Thyroid gland (tissue), 4 donors: Measurements from ENCODE around the gene DUOX1. TPM values are rescaled to one million over a fixed set of nuclear protein-coding genes. Genes with fewer than 3 reads are reported as not detected.
"Not testable (repeated sequence)": the region's sequence is repeated elsewhere in the genome, so short reads cannot be mapped to it uniquely, and the experiment has no call there.

Source experiments
- DNase-seq, 2 donors: peaks; one replicate each; pipeline ENCODE4 v3.0.0-alpha.2; 2019
- H3K27ac ChIP-seq, 3 donors: fragments of 200-600 bp; sonication (generic); 1 replicate in 2 of 3; 2 replicates in 1 of 3; pipeline ENCODE4 v1.5.1; 2016 to 2019; ENCODE audit warnings: mild to moderate bottlenecking in 1 of 3, moderate library complexity in 1 of 3
- H3K27me3 ChIP-seq: fragments of 200-600 bp; sonication (generic); one replicate; pipeline ENCODE4 v1.5.1; 2019
- H3K36me3 ChIP-seq, 2 donors: fragments of 200-600 bp; sonication (generic); one replicate each; pipeline ENCODE4 v1.5.1; 2016 to 2019
- H3K4me1 ChIP-seq, 2 donors: fragments of 200-600 bp; sonication (generic); one replicate each; pipeline ENCODE4 v1.5.1; 2017 to 2019
- H3K4me3 ChIP-seq, 3 donors: fragments of 200-600 bp; sonication (generic); replicated peaks in 1 of 3; 1 replicate in 2 of 3; 2 replicates in 1 of 3; pipeline ENCODE4 v1.5.1; 2016; ENCODE audit warnings: mild to moderate bottlenecking in 1 of 3
- H3K9me3 ChIP-seq: fragments of 200-600 bp; sonication (generic); one replicate; pipeline ENCODE4 v1.5.1; 2017
- POLR2A ChIP-seq, 2 donors: fragments of 450-650 bp; IDR thresholded peaks; one replicate each; pipeline ENCODE4 v1.6.1; 2017; ENCODE audit warnings: antibody characterized with exemption in 2 of 2, mild to moderate bottlenecking in 2 of 2, moderate library complexity in 1 of 2
- WGBS, 2 donors: methylation state at CpG; one replicate each; pipeline ENCODE4 v1.1.5; 2017; 5-methylcytosine and 5-hydroxymethylcytosine counted together
- intact Hi-C: fragments of 100-400 bp; cut with DNase I; formaldehyde crosslinking; loops from one replicate; pipeline ENCODE4 v1.15.1; 2023
- total RNA-seq, 4 donors: library from RNA; depleted of rRNA; stranded (reverse); fragments of >200 nt; gene quantifications; one replicate each; pipeline ENCODE4 v1.2.3, GENCODE V29; 2016
- TF ChIP-seq, protein P1 (sequence below), 6 experiments: fragments of 200-600 bp in 3 of 6; fragments of 450-650 bp in 3 of 6; sonication (generic) in 3 of 6; IDR thresholded peaks; one replicate each; pipeline ENCODE4 v1.5.1; 2016 to 2019; ENCODE audit warnings: antibody characterized with exemption in 6 of 6, mild to moderate bottlenecking in 2 of 6, inconsistent platforms in 1 of 6, moderate library complexity in 1 of 6

Gene DUOX1
- total RNA-seq, 4 donors from 2014 or later: 132 to 313 (median 234) TPM

DNA sequence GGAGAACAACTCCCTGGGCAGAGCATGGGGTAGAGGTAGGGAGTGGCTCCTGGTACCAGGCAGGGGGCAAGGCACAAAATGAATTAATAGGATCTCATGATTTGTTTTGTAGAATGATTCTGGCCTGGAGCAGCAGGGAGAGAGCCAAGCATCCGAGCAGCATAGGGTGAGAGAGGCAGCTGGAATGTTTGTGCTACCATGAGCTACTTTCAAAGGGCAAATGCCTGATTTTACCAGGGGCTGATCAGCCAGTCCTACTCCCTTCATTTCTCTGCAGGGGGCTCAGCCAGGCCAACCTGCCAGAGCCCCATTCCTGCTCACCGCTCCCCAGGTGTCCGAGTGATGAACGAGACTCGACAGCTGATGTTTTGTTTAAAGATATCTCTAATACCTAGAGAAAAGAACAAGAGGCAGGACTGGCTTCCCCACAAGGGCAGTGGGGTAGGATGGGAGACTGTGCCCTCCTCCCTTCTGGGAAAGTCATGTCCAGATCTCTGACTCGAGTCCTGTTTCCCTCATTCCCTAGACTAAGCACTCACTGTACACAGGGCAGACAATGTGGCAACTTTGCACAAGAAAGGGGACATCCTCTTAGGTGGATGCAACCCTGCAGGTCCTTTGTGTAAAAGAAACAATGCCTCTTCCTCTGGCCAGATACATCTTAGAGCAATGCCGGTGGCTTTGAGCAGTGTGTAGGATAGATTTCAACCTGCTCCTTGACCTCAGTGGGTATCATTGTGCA lies 28.7 kb upstream of the DUOX1 start:
- WGBS, 2 donors: 78 to 79% methylated on average over 7 of the region's 7 CpGs
- TF ChIP-seq, protein P1, sequence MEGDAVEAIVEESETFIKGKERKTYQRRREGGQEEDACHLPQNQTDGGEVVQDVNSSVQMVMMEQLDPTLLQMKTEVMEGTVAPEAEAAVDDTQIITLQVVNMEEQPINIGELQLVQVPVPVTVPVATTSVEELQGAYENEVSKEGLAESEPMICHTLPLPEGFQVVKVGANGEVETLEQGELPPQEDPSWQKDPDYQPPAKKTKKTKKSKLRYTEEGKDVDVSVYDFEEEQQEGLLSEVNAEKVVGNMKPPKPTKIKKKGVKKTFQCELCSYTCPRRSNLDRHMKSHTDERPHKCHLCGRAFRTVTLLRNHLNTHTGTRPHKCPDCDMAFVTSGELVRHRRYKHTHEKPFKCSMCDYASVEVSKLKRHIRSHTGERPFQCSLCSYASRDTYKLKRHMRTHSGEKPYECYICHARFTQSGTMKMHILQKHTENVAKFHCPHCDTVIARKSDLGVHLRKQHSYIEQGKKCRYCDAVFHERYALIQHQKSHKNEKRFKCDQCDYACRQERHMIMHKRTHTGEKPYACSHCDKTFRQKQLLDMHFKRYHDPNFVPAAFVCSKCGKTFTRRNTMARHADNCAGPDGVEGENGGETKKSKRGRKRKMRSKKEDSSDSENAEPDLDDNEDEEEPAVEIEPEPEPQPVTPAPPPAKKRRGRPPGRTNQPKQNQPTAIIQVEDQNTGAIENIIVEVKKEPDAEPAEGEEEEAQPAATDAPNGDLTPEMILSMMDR (IDR thresholded peaks at IDR 0.05): no peak
- TF ChIP-seq POLR2A (IDR thresholded peaks at IDR 0.05): no peak
- Histone ChIP-seq H3K4me3 (no peak overlapping the region), H3K27ac (peak overlapping the region in 1 of 3 donors; percentile 17), H3K4me1 (peaks cover 4% of the 10 kb centered on the region in 2 donors), H3K27me3 (no peaks in the 10 kb centered on the region), H3K9me3 (no peaks in the 10 kb centered on the region), H3K36me3 (peaks cover 2 to 5% of the 10 kb centered on the region in 2 donors)
- intact Hi-C loops: no loop called here
- no peak for DNase-seq

DNA sequence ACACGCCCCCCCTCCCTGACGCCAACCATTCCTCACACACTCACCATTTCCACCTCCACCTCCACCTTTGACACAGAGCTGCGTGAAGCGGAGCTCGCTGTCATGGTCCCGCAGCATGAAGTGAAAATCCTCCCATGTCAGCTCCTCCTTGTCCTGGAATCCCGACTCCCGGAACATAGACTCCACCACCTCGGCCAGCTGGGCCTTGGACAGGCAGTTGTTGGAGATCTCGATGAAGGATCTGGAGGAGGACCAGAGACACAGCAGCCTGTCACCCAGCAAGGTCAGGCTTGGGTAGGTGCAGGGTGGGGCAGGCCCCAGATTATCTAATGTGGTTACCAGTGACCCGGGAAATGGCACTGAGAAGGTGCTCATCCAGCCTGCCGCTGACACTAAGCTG lies 28.0 kb upstream of the DUOX1 start:
- intact Hi-C loops: no loop called here
- TF ChIP-seq, protein P1 (IDR thresholded peaks at IDR 0.05): no peak
- TF ChIP-seq POLR2A (IDR thresholded peaks at IDR 0.05): no peak
- no peaks in the 10 kb centered on the region for H3K27me3 ChIP-seq
- H3K4me3 ChIP-seq: no peak overlapping the region
- no peaks in the 10 kb centered on the region for H3K9me3 ChIP-seq
- H3K27ac ChIP-seq: no peak overlapping the region
- H3K4me1 ChIP-seq: peaks cover 10 to 11% of the 10 kb centered on the region in 2 donors
- H3K36me3 ChIP-seq: peaks cover 2 to 5% of the 10 kb centered on the region in 2 donors
- 91 to 94% methylated on average over 12 of the region's 12 CpGs for WGBS, 2 donors
- DNase-seq: no peak

DNA sequence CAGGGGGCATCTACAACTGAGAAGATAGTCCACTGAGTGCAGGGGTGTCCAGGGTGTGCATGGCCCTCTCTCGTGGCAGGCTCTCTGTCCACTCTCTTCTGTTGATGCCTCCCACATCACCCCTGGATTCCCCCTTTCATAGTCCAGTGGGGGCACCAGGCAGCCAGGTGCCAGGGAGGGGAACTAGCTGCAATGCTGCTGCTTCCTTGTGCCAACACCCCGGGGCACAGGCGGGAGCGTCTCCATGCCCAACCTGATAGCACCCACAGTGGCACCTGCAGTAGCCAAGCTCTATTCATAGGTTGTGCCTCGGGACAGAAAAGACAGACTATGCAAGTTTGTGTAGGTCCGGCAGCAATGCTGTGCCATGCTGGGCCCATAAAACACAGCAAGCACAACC lies 27.6 kb upstream of the DUOX1 start:
- 85 to 90% methylated on average over 6 of the region's 6 CpGs for WGBS, 2 donors
- no peak for DNase-seq
- peaks cover 13 to 14% of the 10 kb centered on the region in 2 donors for H3K4me1 ChIP-seq
- no peaks in the 10 kb centered on the region for H3K27me3 ChIP-seq
- H3K36me3 ChIP-seq: peaks cover 2 to 5% of the 10 kb centered on the region in 2 donors
- no peak overlapping the region for H3K27ac ChIP-seq
- H3K9me3 ChIP-seq: no peaks in the 10 kb centered on the region
- no peak overlapping the region for H3K4me3 ChIP-seq
- intact Hi-C loops: no loop called here
- no peak for TF ChIP-seq POLR2A (IDR thresholded peaks at IDR 0.05)
- TF ChIP-seq, protein P1 (IDR thresholded peaks at IDR 0.05): no peak

DNA sequence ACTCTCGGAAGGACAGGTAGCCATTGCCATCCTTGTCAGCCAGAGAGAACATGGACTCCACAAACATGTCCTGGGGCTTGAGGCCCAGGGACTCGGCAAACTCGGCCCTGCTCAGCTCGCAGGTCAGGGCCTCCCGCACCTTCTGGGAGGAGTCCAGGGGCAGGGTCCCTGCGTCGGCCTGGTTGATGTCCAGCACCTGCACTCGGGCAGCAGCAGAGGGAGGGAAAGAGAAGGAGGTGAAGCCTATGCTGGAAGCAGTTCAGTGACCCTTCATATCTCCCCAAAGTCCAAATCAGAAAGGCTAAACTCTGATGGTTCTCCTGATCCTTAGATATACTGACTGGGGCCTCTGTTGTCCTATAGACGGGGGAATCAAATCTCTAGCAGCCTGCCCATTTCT lies 25.6 kb upstream of the DUOX1 start:
- Histone ChIP-seq H3K4me1 (peaks cover 13 to 14% of the 10 kb centered on the region in 2 donors), H3K27ac (peak overlapping the region in 1 of 3 donors; percentile 20)
- intact Hi-C loops, H3K36me3 ChIP-seq, H3K9me3 ChIP-seq, H3K4me3 ChIP-seq, H3K27me3 ChIP-seq, DNase-seq: not testable (repeated sequence)
- WGBS, 2 donors: 93 to 95% methylated on average over 5 of the region's 9 CpGs

DNA sequence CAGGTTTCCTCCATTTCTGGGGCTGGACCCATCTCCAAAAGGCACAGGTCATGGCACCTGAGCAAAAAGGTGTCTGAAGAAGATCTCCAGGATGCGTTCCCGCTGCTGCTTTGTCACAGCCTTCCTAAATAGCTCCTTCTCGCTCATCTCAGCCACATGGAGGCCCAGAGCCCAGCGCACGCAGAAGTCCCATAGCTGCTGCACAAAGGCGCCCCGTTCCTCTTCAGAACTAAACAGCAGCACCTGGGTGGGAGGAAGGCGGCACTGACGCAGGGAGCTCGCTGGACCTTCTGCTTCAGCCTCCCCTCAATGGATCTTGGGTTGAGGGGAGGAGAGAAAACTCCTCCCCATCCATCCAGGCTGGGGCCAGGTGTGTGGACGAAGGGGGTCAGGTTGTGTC lies 24.2 kb upstream of the DUOX1 start:
- Histone ChIP-seq H3K27me3 (no peaks in the 10 kb centered on the region), H3K4me1 (peaks cover 13 to 14% of the 10 kb centered on the region in 2 donors), H3K9me3 (no peaks in the 10 kb centered on the region), H3K36me3 (peaks cover 0 to 2% of the 10 kb centered on the region in 2 donors), H3K4me3 (no peak overlapping the region), H3K27ac (peak overlapping the region in 1 of 3 donors; percentile 40)
- no peak for TF ChIP-seq POLR2A (IDR thresholded peaks at IDR 0.05)
- TF ChIP-seq, protein P1 (IDR thresholded peaks at IDR 0.05): no peak
- WGBS, 2 donors: 92 to 100% methylated on average over 7 to 11 of the region's 11 CpGs
- DNase-seq: no peak
- intact Hi-C loops: no loop called here
